ENCODE results near the gene CALN1. TPM values are rescaled to one million over a fixed set of nuclear protein-coding genes. Genes with fewer than 3 reads are reported as not detected.

Gene CALN1
- total and polyA plus RNA-seq, 4 donors: 0.14 to 0.84 (median 0.24) TPM

DNA sequence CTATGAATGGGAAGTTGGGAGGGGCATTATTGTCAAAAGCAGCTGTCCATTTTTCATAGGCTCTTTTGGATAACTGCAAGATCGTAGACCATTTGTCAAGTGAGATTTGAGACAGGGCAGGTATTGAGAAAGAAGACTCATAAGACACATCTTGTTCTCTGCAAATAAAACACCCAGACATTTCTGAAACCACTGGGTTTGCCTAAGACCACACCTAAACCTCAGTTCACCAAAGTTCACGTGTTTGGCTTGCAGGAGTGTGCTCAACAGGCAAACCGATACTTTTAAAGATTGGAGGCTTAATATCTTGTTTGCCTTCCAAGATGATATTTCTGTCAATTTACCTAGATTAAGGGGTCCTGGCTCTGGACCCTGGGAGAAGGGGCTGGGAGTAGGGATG, 628.4 kb downstream of the CALN1 start (continued):
- TF ChIP-seq, protein P1, sequence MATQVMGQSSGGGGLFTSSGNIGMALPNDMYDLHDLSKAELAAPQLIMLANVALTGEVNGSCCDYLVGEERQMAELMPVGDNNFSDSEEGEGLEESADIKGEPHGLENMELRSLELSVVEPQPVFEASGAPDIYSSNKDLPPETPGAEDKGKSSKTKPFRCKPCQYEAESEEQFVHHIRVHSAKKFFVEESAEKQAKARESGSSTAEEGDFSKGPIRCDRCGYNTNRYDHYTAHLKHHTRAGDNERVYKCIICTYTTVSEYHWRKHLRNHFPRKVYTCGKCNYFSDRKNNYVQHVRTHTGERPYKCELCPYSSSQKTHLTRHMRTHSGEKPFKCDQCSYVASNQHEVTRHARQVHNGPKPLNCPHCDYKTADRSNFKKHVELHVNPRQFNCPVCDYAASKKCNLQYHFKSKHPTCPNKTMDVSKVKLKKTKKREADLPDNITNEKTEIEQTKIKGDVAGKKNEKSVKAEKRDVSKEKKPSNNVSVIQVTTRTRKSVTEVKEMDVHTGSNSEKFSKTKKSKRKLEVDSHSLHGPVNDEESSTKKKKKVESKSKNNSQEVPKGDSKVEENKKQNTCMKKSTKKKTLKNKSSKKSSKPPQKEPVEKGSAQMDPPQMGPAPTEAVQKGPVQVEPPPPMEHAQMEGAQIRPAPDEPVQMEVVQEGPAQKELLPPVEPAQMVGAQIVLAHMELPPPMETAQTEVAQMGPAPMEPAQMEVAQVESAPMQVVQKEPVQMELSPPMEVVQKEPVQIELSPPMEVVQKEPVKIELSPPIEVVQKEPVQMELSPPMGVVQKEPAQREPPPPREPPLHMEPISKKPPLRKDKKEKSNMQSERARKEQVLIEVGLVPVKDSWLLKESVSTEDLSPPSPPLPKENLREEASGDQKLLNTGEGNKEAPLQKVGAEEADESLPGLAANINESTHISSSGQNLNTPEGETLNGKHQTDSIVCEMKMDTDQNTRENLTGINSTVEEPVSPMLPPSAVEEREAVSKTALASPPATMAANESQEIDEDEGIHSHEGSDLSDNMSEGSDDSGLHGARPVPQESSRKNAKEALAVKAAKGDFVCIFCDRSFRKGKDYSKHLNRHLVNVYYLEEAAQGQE (IDR thresholded peaks at IDR 0.05): no peak
- TF ChIP-seq RAD21 (IDR thresholded peaks at IDR 0.05) (no peak), TAF1 (conservative IDR thresholded peaks at IDR 0.05) (no peak), FOXA1 (IDR thresholded peaks at IDR 0.05) (no peak), HNF4G (IDR thresholded peaks at IDR 0.05) (no peak)

DNA sequence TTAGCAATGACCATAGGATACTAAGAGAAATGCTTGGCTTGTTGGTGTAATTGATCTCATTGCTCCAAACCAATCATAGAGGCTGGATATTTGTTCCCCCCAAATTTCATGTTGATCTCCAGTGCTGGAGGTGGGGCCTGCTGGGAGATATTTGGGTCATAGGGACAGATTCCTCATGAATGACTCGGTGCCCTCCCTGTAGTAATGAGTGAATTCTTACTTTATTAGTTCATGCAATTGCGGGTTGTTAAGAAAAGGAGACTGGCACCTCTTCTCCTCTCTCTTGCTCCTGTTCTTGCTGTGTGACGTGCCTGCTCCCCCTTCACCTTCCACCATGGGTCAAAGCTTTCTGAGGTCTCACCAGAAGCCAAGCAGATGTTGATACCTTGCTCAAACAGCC, 630.1 kb downstream of the CALN1 start:
- H3K9me3 ChIP-seq (ENCODE audit: control insufficient read depth in 4 of 4, low read length in 3 of 4): peaks cover under 1 to 2% (median 1%) of the 10 kb centered on the region in 4 donors
- TF ChIP-seq FOXA2 (IDR thresholded peaks at IDR 0.05): no peak
- TF ChIP-seq RXRA (IDR thresholded peaks at IDR 0.05): no peak
- TF ChIP-seq, protein P2, sequence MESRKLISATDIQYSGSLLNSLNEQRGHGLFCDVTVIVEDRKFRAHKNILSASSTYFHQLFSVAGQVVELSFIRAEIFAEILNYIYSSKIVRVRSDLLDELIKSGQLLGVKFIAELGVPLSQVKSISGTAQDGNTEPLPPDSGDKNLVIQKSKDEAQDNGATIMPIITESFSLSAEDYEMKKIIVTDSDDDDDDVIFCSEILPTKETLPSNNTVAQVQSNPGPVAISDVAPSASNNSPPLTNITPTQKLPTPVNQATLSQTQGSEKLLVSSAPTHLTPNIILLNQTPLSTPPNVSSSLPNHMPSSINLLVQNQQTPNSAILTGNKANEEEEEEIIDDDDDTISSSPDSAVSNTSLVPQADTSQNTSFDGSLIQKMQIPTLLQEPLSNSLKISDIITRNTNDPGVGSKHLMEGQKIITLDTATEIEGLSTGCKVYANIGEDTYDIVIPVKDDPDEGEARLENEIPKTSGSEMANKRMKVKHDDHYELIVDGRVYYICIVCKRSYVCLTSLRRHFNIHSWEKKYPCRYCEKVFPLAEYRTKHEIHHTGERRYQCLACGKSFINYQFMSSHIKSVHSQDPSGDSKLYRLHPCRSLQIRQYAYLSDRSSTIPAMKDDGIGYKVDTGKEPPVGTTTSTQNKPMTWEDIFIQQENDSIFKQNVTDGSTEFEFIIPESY (IDR thresholded peaks at IDR 0.05): no peak
- TF ChIP-seq FOXA1 (IDR thresholded peaks at IDR 0.05): no peak
- no peak for TF ChIP-seq SP1 (IDR thresholded peaks at IDR 0.05)
- no peak for TF ChIP-seq JUND (IDR thresholded peaks at IDR 0.05)
- no peak for TF ChIP-seq YY1 (IDR thresholded peaks at IDR 0.05)
- no peak for TF ChIP-seq EGR1 (IDR thresholded peaks at IDR 0.05; ENCODE audit: low read depth in 2 of 2)
- TF ChIP-seq TAF1 (conservative IDR thresholded peaks at IDR 0.05): no peak
- TF ChIP-seq HNF4G (IDR thresholded peaks at IDR 0.05): no peak
- TF ChIP-seq GABPA (IDR thresholded peaks at IDR 0.05 in 1 of 2, conservative IDR thresholded peaks at IDR 0.05 in 1 of 2): no peak
- TF ChIP-seq, protein P3, sequence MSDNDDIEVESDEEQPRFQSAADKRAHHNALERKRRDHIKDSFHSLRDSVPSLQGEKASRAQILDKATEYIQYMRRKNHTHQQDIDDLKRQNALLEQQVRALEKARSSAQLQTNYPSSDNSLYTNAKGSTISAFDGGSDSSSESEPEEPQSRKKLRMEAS (IDR thresholded peaks at IDR 0.05): no peak
- TF ChIP-seq, protein P4, sequence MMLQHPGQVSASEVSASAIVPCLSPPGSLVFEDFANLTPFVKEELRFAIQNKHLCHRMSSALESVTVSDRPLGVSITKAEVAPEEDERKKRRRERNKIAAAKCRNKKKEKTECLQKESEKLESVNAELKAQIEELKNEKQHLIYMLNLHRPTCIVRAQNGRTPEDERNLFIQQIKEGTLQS (IDR thresholded peaks at IDR 0.05): no peak
- TF ChIP-seq, protein P5, sequence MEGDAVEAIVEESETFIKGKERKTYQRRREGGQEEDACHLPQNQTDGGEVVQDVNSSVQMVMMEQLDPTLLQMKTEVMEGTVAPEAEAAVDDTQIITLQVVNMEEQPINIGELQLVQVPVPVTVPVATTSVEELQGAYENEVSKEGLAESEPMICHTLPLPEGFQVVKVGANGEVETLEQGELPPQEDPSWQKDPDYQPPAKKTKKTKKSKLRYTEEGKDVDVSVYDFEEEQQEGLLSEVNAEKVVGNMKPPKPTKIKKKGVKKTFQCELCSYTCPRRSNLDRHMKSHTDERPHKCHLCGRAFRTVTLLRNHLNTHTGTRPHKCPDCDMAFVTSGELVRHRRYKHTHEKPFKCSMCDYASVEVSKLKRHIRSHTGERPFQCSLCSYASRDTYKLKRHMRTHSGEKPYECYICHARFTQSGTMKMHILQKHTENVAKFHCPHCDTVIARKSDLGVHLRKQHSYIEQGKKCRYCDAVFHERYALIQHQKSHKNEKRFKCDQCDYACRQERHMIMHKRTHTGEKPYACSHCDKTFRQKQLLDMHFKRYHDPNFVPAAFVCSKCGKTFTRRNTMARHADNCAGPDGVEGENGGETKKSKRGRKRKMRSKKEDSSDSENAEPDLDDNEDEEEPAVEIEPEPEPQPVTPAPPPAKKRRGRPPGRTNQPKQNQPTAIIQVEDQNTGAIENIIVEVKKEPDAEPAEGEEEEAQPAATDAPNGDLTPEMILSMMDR (IDR thresholded peaks at IDR 0.05; ENCODE audit: low read depth, low read length, missing input control): no peak
- TF ChIP-seq, protein P1 (IDR thresholded peaks at IDR 0.05): no peak
- no peak for TF ChIP-seq NR2F2 (IDR thresholded peaks at IDR 0.05)
- TF ChIP-seq HNF4A (conservative IDR thresholded peaks at IDR 0.05): no peak
- no peak for TF ChIP-seq RAD21 (IDR thresholded peaks at IDR 0.05)
- H3K9ac ChIP-seq (ENCODE audit: low read depth in 1 of 2, low read length in 2 of 2): no peak overlapping the region
- no peaks in the 10 kb centered on the region for H3K4me1 ChIP-seq (ENCODE audit: control insufficient read depth in 4 of 4, insufficient read depth in 4 of 4, low read length in 3 of 4)
- H3K27ac ChIP-seq (ENCODE audit: low read depth in 1 of 2, low read length in 2 of 2): no peak overlapping the region
- DNase-seq (ENCODE audit: low spot score): no peak
- WGBS: 70% methylated on average over 3 of the region's 3 CpGs
- no peak overlapping the region for H3K4me3 ChIP-seq (ENCODE audit: low read depth in 1 of 3, low read length in 3 of 3)
- no peaks in the 10 kb centered on the region for H3K36me3 ChIP-seq (ENCODE audit: control insufficient read depth in 4 of 4, insufficient read depth in 3 of 4, low read depth in 1 of 4, low read length in 3 of 4)
- peaks cover 0 to 4% (median 0%) of the 10 kb centered on the region in 4 donors for H3K27me3 ChIP-seq (ENCODE audit: control insufficient read depth in 4 of 4, insufficient read depth in 4 of 4, low read length in 3 of 4)

Measured in liver (tissue), 9 donors.